Fibroblast of skin of abdomen (primary cell): ENCODE results near the gene EGR4.

ENCODE experiments used
- DNase-seq: peaks from one replicate; pipeline ENCODE4 v3.0.0-alpha.2; 2013

EGR4 gene

GRCh38 chr2:73249636-73250035, 43.7 kb downstream of the EGR4 start:
- DNase-seq, result no peak

- DNase-seq, result no peak
Observed at GRCh38 chr2:73246850-73247249, 46.5 kb downstream of the EGR4 start.

- no peak for DNase-seq
Observed at GRCh38 chr2:73244580-73244979, 48.8 kb downstream of the EGR4 start.

- peak; percentile 8 for DNase-seq
Observed at GRCh38 chr2:73243884-73244570, 49.3 kb downstream of the EGR4 start.
